ENCODE data around the gene DLGAP1.

DLGAP1 gene

DNA sequence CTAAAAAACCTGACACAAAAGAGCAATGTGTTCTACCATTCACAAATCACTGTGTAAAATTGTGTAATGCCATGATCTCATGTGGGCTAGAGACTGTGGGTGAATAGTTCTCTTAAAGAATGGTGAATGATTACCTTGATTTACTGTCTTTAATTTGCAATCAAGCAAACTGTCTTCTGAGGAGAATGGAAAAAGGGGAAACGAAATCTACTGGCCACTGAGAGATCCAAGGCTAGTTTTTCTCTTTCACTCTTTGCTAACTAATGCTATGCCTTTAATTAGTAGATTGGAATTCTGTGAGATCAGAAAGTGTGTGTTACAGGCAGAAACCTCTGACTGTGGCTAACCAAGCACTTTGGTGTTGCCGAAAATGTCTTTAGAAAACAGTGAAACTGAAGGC lies 582.5 kb downstream of the DLGAP1 start:
- Histone ChIP-seq H3K9me3 (no peaks in the 10 kb centered on the region), H3K4me3 (ENCODE audit: low read depth, low read length) (no peak overlapping the region), H3K4me1 (no peaks in the 10 kb centered on the region), H3K36me3 (no peaks in the 10 kb centered on the region), H3K27me3 (no peaks in the 10 kb centered on the region)
- TF ChIP-seq, protein P1, sequence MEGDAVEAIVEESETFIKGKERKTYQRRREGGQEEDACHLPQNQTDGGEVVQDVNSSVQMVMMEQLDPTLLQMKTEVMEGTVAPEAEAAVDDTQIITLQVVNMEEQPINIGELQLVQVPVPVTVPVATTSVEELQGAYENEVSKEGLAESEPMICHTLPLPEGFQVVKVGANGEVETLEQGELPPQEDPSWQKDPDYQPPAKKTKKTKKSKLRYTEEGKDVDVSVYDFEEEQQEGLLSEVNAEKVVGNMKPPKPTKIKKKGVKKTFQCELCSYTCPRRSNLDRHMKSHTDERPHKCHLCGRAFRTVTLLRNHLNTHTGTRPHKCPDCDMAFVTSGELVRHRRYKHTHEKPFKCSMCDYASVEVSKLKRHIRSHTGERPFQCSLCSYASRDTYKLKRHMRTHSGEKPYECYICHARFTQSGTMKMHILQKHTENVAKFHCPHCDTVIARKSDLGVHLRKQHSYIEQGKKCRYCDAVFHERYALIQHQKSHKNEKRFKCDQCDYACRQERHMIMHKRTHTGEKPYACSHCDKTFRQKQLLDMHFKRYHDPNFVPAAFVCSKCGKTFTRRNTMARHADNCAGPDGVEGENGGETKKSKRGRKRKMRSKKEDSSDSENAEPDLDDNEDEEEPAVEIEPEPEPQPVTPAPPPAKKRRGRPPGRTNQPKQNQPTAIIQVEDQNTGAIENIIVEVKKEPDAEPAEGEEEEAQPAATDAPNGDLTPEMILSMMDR (IDR thresholded peaks at IDR 0.05; ENCODE audit: low read depth, low read length), result no peak
- DNase-seq, result no peak

DNA sequence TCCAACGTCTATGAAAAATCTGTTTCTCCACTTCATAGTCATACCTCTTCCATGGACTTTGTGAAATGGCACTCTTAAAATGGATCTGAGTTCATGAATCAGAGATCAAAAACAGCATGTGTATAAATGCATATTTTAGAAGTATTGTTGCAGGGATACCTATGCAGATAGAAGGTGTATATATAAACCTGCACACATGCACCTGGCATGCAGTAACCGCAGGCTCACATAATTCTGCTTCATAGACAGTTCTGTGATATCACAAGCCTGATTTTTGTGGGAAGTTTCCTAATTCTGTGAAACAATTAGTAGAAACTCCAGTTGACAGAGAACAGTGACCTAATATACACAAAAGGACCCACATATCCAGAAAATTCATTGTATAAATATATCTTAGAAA lies 583.4 kb downstream of the DLGAP1 start:
- no peaks in the 10 kb centered on the region for H3K27me3 ChIP-seq
- no peak for DNase-seq
- H3K36me3 ChIP-seq, result no peaks in the 10 kb centered on the region
- H3K4me3 ChIP-seq (ENCODE audit: low read depth, low read length), result no peak overlapping the region
- H3K9me3 ChIP-seq, result no peaks in the 10 kb centered on the region
- no peaks in the 10 kb centered on the region for H3K4me1 ChIP-seq
- TF ChIP-seq, protein P1 (IDR thresholded peaks at IDR 0.05; ENCODE audit: low read depth, low read length), result no peak

DNA sequence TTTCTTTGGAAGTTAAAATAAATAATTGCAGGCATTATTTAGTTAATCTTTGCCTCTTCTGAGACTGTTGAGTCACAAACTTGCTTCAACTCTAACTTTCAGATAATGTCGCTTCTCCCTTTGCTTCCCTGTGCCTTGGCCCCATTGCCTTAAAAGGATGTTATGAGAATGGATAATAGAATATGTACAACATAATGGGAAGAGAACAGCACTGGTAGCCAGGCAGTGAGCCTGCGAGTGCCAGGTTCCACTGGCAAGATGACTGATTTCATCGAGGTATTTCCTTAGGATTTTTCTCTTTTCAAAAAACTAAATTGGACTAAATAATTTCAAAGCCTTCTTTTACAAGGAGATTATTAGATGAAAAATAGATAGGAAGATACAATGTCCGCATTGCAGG lies 584.2 kb downstream of the DLGAP1 start:
- no peaks in the 10 kb centered on the region for H3K4me1 ChIP-seq
- TF ChIP-seq, protein P1 (IDR thresholded peaks at IDR 0.05; ENCODE audit: low read depth, low read length), result no peak
- no peaks in the 10 kb centered on the region for H3K27me3 ChIP-seq
- H3K4me3 ChIP-seq (ENCODE audit: low read depth, low read length), result no peak overlapping the region
- H3K9me3 ChIP-seq, result no peaks in the 10 kb centered on the region
- no peak for DNase-seq
- H3K36me3 ChIP-seq, result no peaks in the 10 kb centered on the region

DNA sequence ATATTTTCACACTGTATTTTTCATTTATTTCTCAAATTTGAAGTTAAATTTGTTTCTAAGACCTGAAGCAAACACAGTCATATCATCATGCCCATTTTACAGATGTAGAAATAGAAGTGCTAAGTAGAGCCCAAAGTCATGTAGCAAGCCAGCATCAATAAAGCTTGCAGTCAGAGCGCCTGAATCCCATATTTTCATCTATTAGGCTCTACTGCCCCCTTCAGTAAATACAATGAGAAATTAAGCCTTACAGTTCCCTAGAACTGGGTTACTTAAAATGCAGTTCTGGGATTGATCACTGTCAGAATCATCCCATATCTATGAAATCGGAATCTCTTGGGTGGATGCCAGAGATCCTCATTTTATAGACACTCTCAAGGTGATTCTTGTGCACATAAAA lies 585.3 kb downstream of the DLGAP1 start:
- DNase-seq, result no peak
- no peak overlapping the region for H3K4me3 ChIP-seq (ENCODE audit: low read depth, low read length)
- TF ChIP-seq, protein P1 (IDR thresholded peaks at IDR 0.05; ENCODE audit: low read depth, low read length), result no peak
- no peaks in the 10 kb centered on the region for H3K36me3 ChIP-seq
- H3K9me3 ChIP-seq, result no peaks in the 10 kb centered on the region
- no peaks in the 10 kb centered on the region for H3K4me1 ChIP-seq
- H3K27me3 ChIP-seq, result no peaks in the 10 kb centered on the region

DNA sequence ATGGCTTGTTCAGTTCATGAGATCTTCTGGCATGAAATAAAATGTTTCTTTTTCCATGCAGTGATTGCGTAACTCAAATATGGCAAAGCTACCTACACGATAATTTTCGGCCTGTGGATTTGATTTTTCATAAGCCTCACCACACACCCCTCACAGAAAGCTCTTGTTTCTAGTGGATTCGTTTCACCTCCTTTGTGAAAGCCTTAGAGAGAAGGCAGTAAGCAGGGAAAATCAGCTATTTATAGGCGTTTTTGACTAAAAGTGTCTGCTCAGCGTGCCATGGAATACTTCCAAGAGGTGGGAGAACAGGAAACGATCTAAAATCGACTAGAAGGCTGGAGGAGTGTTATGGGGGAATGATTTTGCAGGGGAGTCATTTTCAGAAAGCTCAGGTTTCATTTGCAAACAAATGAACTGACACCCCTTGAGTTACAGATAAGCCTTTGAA lies 587.2 kb downstream of the DLGAP1 start:
- Histone ChIP-seq H3K4me3 (ENCODE audit: low read depth, low read length) (no peak overlapping the region), H3K4me1 (no peaks in the 10 kb centered on the region), H3K27me3 (no peaks in the 10 kb centered on the region), H3K9me3 (no peaks in the 10 kb centered on the region), H3K36me3 (no peaks in the 10 kb centered on the region)
- TF ChIP-seq, protein P1 (IDR thresholded peaks at IDR 0.05; ENCODE audit: low read depth, low read length), result no peak
- no peak for DNase-seq

DNA sequence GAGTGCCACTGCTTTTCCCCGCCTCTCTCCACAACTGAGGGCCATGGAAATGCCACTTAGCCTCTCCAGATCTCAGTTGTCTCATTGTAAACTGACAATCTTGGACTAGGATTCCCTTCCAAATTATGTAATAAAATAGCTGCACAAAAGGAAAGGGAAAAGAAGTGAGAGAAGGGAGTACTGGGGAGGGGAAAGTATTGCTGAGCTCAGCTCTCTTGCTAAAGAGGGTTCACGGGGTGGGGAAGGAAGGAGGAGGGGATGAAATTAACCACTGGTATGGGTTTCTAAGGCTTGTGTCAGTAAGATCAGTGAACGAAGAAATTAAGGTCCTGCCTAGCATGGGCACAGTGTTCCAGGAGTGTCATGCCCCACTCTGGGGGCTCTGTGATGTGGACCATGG lies 587.9 kb downstream of the DLGAP1 start:
- Histone ChIP-seq H3K4me1 (no peaks in the 10 kb centered on the region), H3K9me3 (no peaks in the 10 kb centered on the region), H3K4me3 (ENCODE audit: low read depth, low read length) (no peak overlapping the region), H3K36me3 (no peaks in the 10 kb centered on the region), H3K27me3 (no peaks in the 10 kb centered on the region)
- DNase-seq, result no peak
- TF ChIP-seq, protein P1 (IDR thresholded peaks at IDR 0.05; ENCODE audit: low read depth, low read length), result no peak
